Activated CD4-positive, alpha-beta T cell treated with anti-CD3 and anti-CD28 coated beads, Interleukin-2, amount 50 U/mL, for 16 hours (primary cell): ENCODE results near the gene CDA.
"Not testable (repeated sequence)": the region's sequence is repeated elsewhere in the genome, so short reads cannot be mapped to it uniquely, and the experiment has no call there.

Experiments
- DNase-seq: peaks from one replicate; pipeline ENCODE4 v3.0.0-alpha.2; 2020

The CDA gene

DNA sequence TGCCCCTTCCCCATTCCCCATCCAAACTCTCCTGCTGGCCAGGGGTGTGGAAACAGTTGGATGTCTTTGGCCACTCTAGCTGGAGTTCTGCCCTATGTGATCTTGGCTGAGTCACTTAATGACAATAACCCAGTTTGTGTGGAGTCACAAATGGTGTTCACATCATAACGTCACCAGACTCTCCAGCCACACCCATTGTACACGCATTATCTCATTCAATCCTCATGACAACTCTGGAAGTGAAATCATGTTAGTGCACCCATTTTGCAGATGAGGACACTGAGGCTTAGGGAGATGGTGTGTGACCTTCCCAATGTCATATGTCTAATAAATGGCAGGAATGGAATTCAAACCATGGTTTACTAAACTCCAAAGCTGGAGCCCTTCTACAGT lies 1.2 kb upstream of the CDA start:
- no peak for DNase-seq

DNA sequence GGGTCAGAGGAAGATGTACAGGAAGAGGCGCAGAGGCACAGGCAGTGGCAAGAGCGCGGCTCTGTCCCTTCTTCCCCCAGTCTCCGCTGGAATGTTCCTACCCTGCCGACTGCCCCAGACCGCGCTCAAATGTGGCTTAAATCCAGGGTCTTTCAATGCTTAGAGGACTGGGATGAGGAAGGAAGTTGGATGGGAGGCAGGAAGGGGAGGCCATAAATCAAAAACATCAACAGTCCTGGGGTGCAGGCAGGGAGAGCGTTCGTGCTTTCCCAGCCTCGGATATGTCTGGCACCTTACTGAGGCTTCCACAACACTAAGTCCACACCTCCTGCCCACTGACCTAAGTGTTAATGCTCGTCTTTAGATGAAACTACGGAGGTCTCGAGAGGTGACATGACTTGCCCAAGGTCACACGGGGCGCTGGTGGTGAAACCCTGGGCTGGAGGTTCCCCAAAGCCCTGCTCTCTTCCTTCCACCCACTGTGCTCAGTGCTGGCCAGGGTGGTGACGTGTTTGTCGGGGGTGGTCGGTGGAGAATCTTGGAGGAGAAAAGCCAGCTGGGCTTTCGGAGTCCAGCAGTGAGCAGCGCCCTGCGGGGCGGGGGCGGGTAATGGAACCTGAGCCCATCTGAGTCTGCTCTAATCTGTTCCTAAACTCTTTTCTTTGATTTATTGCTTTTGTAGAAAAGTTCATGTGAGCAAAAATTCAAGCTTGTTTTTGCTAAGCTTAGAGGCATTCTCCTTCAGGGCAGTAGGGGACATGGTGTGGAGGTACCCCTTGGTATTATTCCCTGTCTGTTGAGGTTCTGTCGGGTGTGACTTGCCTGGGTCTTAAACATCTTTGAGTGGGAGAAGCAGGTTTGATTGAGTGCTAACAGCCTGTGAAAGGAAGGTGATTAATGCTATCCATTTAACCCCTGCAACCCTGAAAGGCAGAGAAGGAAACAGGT lies 708 bp downstream of the CDA start:
- DNase-seq, result no peak

DNA sequence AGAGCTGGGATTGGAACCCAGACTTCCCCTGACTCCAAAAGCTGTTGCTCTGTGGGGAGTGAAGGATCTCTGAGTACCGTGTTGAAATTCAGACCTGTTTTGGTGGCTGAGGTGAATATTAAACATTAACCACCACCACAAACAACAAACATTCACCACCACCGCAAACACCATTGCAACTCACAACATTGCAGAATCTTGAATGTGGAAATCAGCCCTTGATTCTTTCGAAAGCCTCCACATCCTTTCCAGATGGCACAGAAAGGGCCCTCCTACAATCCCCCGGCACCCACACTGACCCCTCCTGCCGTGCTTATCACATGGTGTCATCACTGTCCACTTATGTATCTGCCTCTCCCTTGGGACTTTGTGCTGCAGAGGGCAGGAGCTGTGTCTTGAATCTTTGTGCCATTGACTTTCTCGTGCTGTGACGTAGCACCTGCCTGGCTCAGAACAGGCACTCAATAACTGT lies 1.4 kb downstream of the CDA start:
- DNase-seq, result no peak

DNA sequence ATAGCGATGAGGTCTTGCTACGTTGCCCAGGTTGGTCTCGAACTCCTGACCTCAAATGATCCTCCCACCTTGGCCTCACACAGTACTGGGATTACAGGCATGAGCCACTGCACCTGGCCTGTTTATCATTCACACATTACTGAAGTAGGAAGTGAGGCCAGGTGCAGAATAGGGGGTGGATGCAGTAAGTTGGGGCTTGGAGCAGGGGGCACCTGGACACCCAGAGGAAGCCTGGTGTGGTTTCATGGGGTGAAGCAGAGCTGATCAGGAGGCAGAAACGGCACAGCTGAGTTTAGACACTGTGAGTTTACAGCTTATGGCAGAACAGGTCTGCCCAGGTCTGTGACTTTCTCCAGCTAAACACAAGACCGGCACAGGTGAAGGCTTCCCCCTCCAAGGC lies 4.9 kb downstream of the CDA start:
- no peak for DNase-seq

DNA sequence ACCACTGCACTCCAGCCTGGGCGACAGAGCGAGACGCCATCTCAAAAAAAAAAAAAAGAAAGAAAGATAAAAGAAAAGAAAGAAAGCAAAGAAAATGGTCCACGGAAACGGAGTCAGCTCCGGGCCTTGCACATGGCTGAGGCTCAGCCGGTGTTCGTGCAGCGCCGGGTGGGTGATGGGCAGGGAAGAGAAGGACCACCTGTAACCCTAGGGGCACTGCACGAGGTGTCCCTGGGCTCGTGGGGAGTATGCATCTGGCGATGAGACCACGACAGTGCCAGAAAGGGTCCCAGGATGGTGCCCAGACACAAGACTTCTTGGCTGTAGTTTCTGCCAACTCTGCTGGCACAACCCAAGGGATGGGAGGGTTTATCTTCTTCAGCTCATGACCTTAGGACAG lies 5.8 kb downstream of the CDA start:
- DNase-seq, result no peak

DNA sequence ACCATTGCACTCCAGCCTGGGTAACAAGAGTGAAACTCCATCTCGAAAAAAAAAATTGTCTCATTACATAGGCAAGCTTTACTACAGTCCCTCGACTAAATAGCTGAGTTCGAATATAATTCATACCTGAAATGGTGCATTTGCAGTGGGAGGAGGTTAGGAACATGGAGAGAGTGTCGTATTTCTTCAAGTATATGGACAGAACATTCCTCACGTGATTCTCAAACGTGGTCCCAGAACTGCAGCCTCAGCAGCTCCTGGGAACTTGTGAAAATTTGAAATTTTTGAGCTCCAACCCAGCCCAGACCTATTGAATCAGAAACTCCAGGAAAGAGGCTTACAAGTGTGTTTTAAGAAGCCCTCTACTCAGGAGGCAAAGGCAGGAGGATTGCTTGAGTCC lies 7.2 kb downstream of the CDA start:
- no peak for DNase-seq

DNA sequence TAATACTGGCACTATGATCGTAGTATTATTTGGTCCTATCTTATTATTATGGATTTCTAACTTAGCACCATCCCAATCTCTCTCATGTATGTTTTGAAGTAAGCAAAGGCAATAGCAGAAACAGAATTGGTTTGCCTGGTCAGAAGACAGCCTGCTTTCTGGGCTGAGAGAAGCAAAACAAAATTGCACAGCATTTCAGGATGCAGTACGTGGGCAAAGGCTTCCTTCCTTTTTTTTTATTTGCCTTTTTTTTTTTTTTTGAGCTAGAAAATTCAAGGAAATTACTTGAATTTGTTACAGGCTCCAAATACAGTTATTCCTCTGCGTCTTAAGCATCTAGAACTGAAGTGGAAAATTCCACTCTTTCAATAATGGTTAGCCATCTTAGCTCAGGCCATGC lies 8.8 kb downstream of the CDA start:
- no peak for DNase-seq

DNA sequence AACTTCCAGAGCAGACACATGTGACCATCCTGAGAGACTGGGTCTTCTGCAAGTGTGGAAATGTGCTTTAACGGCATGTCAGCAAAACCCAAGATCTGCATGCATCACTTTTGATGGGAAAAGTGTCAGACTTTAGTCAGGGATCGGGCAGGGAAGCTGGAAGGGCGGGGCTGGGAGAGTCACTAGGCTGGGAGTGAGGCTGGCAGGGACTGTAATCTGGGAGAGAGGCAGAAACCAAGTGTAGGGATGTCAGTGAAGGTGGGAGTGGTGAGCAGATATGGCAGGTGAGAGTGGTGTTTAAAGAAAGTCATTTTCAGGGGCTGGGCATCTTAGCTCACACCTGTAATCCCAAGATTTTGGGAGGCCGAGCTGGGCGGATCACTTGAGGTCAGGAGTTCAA lies 11.3 kb downstream of the CDA start:
- no peak for DNase-seq

DNA sequence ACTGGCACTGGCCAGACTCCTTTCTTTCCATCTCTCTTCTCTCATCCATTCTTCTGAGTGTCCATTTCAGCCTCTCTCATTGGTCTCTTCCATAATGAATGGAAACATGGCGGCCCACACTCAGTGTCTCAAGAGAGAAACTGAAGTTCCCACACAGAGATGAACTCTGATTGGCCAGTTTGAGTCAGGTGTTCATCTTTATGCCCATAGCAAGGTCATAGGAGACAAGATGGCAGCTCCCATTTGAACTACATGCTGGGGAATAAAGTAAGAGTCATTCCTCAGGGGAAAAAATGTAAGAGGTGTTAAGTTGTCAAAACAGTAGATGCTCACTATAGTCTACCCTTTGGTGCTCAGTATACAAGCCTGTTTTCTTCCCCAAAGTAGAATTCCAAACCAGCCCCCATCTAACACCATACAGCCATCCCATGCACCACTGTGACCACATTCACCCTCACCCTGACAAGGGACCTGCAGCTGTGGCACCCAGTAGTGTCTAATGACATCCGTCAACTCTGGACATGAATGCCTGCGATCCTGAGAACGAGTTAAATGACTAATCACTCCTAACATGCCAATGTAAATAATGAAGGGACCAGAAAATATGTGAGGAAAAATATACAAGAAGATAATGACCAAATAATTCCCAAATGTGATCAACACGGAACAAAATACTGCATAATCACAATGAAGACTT lies 12.4 kb downstream of the CDA start:
- DNase-seq, result no peak

DNA sequence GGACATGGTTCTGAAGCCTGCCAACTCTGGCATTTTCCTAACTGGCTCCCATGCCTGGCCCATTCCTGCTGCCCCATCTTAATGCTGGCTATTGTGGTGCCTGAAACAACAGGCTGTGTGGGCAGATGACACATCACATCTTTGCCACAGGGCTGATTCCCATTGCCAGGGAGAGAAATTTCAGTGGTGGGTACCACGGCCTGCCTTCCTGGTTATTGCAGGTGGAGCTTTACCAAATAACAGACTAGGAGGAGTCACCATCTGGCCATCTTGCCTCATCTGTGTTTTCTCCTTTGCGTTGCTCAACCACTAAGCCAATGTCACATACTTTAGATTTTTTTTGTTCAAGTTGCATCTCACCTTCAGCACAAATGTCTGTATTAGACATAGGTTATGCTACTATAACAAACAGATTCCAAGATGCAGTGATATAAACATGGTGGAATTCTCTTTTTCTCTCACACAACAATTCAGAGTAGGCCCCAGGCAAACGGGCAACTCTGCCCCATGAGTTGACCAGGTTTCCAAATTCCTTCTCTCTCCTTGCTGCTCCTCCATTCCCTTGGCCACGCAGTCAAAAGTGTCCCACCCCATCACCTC lies 14.1 kb downstream of the CDA start:
- DNase-seq, result no peak

DNA sequence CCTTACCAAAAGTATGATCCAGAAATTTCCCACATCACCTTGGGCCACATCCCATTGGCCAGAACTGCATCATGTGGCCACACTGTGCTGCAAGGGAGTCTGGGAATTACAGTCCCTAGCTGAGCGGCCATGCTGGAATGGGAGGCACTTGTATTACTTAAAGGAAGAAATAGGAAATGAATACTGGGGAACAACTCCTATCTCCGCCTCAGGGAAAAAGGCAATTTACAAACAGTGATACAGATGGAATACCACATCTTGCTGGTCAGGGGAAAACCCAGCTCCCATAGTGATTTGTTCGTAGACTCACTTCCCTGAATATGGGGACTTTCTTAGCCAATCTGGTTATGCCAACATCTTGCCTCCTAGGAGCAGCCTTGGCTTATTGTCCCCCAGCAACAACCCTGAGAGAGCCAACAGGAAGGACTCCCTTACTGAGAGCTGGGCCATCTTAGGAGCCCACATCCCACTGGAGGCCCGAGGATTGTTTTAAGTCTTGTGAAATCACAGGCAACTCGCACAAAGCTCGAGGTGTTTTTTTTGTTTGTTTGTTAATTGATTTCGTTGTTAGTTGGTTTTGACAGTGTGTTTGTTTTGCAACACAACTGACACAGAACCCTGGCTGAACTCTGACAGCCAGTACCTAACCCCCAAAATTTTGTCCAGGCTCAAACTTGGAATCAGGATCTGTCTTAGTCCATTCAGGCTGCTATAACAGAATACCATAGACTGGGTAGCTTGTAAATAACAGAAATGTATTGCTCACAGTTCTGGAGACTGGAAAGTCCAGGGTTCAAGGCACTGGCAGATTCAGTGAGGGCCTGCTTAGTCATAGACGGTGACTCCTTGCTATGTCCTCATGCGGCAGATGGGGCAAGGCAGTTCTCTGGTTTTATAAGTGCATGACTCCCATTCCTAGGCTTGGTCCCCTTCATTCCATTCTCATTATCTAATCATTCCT lies 14.9 kb downstream of the CDA start:
- DNase-seq, result no peak

DNA sequence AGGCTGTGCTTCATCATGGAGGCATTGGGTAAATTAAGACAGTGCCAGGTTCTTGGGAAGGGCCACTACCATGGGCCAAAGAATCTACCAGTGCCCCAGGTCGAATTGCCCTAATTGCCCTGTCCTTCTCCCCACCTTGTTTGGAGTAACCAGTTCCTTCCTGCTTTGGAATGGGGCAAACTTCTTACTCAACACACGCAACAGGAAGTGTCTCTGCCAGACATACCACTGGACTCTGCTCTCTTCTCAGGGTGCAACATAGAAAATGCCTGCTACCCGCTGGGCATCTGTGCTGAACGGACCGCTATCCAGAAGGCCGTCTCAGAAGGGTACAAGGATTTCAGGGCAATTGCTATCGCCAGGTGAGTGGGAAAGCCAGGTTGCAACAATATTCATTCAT lies 15.8 kb downstream of the CDA start:
- DNase-seq, result no peak

DNA sequence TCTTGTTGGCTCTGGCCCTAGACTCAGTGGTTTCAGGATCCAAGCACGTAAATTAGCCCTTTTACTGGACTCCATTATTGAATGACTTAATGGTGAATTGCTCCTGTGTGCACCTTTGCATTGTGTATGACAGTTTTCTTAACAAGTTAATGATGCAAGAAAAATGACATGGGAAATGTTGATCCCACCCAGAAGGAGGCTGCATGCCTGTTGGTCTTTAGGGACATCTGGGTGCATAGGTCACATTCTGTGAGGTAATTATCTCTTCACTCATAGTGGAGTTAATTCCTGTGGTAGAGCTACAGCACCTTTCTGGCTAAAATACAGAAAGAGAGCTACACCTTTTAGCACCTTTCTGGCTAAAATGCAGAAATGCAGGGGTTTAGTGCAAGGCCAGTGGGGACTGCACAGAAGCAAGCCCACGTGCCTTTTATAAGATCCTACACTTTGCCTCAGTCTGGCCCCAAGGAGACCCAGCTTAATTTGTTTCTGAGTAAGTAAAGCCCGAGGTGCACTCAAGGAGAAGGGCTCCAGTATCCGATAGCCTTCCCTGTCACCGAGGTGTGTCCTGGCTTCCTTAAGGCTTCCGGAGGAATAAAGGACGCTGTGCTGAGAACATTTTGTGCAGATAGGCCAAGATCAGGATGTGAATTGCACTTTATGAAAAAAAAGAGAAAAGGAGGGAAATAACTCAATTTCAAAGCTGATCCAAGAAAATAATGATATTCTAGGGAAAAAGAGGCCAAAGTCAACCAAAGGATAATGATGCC lies 18.1 kb downstream of the CDA start:
- DNase-seq, result not testable (repeated sequence)

DNA sequence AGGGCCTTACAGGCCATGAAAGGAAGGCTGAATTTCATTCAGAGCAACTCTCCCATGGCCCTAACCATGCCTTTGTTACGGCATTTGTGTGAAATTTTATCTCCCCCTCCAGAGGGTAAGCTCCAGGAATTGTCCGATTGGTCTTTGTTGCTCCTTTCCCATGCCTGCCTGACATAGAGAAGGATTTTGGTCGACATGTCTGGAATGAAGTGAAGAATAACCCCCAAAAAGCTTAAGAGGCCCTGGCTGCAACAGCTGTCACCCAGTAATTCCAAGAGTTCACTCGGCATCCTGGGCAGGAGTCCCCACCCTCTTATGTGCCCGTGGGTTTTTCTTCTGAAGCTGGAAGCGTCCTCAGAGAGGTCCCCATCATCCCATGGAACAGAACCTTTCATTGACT lies 20.6 kb downstream of the CDA start:
- DNase-seq, result no peak

DNA sequence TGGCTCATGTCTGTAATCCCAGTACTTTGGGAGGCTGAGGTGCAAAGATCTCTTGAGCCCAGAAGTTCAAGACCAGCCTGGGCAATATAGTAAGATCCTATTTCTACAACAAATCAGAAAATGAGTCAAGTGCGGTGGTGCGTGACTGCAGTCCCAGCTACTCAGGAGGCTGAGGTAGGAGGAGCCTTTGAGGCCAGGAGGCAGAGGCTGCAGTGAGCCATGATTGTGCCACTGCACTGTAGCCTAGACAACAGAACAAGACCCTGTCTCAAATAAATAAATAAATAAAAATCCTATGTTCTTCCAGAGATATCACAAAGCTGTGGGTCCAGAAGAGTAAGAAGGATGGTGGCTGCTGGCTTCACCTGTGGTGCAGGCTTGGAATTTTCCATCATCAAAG lies 22.1 kb downstream of the CDA start:
- no peak for DNase-seq

DNA sequence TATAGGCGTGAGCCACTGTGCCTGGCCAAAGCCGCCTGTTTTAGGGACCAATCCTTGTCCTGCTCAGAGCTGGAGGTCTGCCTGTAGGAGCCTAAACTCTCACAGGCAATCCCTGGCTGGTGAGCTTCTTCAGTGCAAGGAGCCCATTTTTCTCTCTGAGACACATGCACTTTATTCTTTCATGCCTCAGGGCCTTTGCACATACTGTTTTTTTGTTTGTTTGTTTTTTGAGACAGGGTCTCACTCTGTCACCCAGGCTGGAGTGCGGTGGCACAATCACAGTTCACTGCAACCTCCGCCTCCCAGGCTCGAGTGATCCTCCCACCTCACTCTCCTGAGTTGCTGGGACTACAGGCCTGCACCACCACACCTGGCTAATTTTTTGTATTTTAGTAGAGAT lies 22.8 kb downstream of the CDA start:
- no peak for DNase-seq

DNA sequence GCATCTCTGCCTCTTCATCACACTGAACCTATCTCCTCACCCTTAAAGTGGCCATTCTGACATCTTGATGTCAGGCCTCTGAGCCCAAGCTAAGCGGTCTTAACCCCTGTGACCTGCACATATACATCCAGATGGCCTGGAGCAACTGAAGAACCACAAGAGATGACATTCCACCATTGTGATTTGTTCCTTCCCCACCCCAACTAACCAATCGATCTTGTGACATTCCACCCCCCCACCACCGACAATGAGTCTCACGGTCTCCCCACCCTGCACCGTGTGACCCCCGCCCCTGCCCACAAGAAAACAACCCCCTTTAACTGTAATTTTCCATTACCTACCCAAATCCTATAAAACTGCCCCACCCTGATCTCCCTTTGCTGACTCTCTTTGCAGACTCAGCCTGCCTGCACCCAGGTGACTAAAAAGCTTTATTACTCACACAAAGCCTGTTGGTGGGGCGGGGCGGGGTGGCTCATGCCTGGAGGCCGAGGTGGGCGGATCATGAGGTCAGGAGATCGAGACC lies 23.4 kb downstream of the CDA start:
- DNase-seq, result no peak

DNA sequence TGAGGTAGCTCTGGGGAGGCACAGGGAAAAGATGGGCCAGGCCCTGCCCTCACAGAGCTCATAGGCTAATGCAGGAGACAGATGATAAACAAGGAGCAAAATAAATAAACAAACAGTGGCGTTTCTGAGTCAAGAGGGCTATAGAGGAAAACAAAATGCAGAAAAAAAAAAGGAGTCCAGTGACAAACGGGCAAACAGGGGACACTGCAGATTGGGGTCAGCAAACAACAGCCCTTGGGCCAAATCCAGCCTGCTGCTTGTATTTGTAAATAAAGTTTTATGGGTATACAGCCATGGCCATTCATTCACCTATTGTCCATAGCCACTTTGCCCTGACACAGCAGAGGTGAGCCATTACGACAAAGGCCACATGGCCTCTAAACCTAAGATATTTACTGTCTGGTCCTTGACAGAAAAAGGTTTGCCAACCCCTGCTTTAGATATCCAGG lies 25.3 kb downstream of the CDA start:
- DNase-seq, result no peak

DNA sequence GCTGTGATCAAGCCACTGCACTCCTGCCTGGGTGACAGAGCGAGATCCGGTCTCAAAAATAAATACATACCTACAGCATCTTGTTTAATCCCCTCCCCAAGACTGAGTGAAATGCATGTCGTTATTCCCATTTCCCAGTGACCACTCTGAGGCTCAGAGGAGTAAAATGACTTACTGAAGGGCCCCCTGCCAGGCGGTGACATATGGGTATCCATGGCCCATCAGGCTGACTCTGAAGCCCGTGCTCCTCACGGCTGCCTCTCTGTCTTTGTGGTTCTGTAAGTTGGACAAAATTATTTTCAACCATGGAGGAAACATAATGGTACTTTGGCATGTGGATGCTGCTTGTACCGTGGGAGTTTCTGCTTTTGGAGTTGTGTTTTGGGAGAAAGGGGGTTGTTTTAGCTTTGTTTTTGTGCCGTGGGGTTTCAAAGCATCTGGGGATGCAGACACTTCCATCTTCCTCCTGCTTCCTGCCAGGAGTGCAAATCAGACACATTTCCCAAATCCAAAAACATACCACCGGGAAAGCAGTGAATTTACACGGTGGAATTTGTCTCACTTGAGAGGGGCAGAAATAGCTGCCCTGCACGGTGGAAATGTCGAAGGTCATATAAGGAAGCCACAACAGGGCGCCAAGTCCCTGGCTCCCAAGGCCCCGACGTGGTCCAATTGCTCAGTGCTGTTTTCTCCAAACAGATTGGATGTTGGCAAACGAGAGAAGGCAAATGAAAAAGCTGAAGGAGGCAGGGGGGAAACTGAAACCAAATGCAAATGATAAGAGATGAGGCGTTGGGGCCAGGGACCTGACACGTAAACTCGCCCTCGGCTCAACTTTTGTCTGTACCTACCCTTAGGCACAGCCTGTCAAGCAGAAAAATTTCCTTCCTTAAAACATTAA lies 27.3 kb downstream of the CDA start:
- no peak for DNase-seq

DNA sequence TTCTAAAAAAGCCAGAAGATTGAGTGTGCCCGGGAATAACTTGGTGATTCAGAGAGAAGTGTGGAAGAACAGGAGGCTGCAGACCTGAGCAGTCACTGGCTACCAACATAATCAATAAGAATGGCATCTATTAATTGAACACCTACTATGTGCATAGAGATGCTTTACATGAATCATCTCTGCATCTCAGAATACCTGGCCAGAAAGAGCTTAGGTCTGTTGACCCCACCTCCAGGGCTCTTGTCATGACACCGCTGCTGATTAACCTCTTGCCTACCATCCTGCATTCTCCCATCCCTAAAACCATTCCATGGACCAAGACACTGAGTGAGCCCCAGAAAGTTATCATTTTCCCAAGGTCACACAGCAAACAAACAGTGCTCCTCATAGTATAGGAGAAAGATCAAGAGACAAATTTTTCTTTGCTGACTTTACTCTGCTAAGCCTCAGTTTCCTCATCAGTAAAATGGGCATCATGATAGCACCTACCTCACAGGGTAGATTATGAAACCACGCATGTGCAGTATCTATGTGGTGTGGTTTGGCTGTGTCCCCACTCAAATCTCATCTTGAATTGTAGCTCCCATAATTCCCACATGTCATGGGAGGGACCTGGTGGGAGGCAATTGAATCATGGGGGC lies 28.1 kb downstream of the CDA start:
- no peak for DNase-seq
